ENCODE measurements around the gene ZC3H11A. TPM values are rescaled to one million over a fixed set of nuclear protein-coding genes. Genes with fewer than 3 reads are reported as not detected.
A peak's percentile ranks its signal among the peaks of the same experiment; 100 is the strongest.

The ZC3H11A gene
- total and polyA plus RNA-seq, 2 experiments from 2014 or later = 28.2 to 97.3 TPM

- peaks cover 58% of the 10 kb centered on the region for H3K36me3 Mint-ChIP-seq (ENCODE audit: low read depth)
- no peaks in the 10 kb centered on the region for H3K4me1 ChIP-seq (ENCODE audit: insufficient read depth)
- H3K9me3 Mint-ChIP-seq = no peaks in the 10 kb centered on the region
- H3K4me1 Mint-ChIP-seq = no peaks in the 10 kb centered on the region
- ATAC-seq = no peak
- H3F3A ChIP-seq (replicated peaks; ENCODE audit: low read depth) = no peaks in the 10 kb centered on the region
- H3K4me3 Mint-ChIP-seq = no peak overlapping the region
- H3K4me2 ChIP-seq = no peak overlapping the region
- H3K36me3 ChIP-seq (ENCODE audit: insufficient read depth) = peaks cover 26% of the 10 kb centered on the region
- H3K4me3 ChIP-seq = no peak overlapping the region
- peaks cover 23% of the 10 kb centered on the region for H4K20me1 ChIP-seq (replicated peaks; ENCODE audit: insufficient read depth)
- H3K79me2 ChIP-seq (replicated peaks; ENCODE audit: insufficient read depth) = peaks cover 81% of the 10 kb centered on the region
- no peak for TF ChIP-seq POLR2AphosphoS5 (IDR thresholded peaks at IDR 0.05; ENCODE audit: low read depth)
- no peak for TF ChIP-seq CREB1 (CRISPR knock-in tag; IDR thresholded peaks at IDR 0.05; ENCODE audit: low read depth)
- no peak for TF ChIP-seq ZNF331 (CRISPR knock-in tag; IDR thresholded peaks at IDR 0.05; ENCODE audit: low read depth)
- TF ChIP-seq REST (IDR thresholded peaks at IDR 0.05; ENCODE audit: unreplicated experiment) = no peak
- no peak for TF ChIP-seq NANOG (IDR thresholded peaks at IDR 0.05; ENCODE audit: borderline replicate concordance)
- TF ChIP-seq JUNB (IDR thresholded peaks at IDR 0.05; ENCODE audit: unreplicated experiment) = no peak
- TF ChIP-seq STAT1 (IDR thresholded peaks at IDR 0.05; ENCODE audit: unreplicated experiment) = no peak
- no peak for TF ChIP-seq EZH2phosphoT487 (IDR thresholded peaks at IDR 0.05; ENCODE audit: unreplicated experiment)
- H3K27ac Mint-ChIP-seq = no peak overlapping the region
- no peak overlapping the region for H2AFZ ChIP-seq
- H3K27me3 ChIP-seq (ENCODE audit: insufficient read depth) = no peaks in the 10 kb centered on the region
- H3K27me3 Mint-ChIP-seq (ENCODE audit: insufficient read depth, low read depth, poor library complexity) = peaks cover 1% of the 10 kb centered on the region
- H3K9me2 ChIP-seq (ENCODE audit: insufficient read depth) = no peaks in the 10 kb centered on the region
- DNase-seq (ENCODE audit: low spot score) = no peak
- no peak overlapping the region for H3K27ac ChIP-seq (ENCODE audit: low read depth)
These were observed 18.3 kb downstream of the ZC3H11A start for GRCh38 chr1:203813581-203814341.

- Histone ChIP-seq H3K79me2 (replicated peaks; ENCODE audit: insufficient read depth) (peaks cover 64% of the 10 kb centered on the region), H3K4me3 (no peak overlapping the region), H3K4me1 (ENCODE audit: insufficient read depth) (no peaks in the 10 kb centered on the region), H3F3A (replicated peaks; ENCODE audit: low read depth) (no peaks in the 10 kb centered on the region), H3K27me3 (ENCODE audit: insufficient read depth) (no peaks in the 10 kb centered on the region), H3K36me3 (ENCODE audit: insufficient read depth) (peaks cover 43% of the 10 kb centered on the region), H3K4me2 (no peak overlapping the region), H3K27ac (ENCODE audit: low read depth) (peak overlapping the region; percentile 29; the same call in 1 of the 2 replicates), H2AFZ (no peak overlapping the region), H3K9me2 (ENCODE audit: insufficient read depth) (no peaks in the 10 kb centered on the region), H4K20me1 (replicated peaks; ENCODE audit: insufficient read depth) (peaks cover 29% of the 10 kb centered on the region)
- no peak overlapping the region for H3K4me3 Mint-ChIP-seq
- no peak for DNase-seq (ENCODE audit: low spot score)
- peak overlapping the region; percentile 58; the same call in 1 of the 2 replicates for H3K27ac Mint-ChIP-seq
- no peak for ATAC-seq
- H3K4me1 Mint-ChIP-seq = no peaks in the 10 kb centered on the region
- H3K36me3 Mint-ChIP-seq (ENCODE audit: low read depth) = peaks cover 80% of the 10 kb centered on the region
- H3K27me3 Mint-ChIP-seq (ENCODE audit: insufficient read depth, low read depth, poor library complexity) = peaks cover 4% of the 10 kb centered on the region
- H3K9me3 Mint-ChIP-seq = no peaks in the 10 kb centered on the region
- no peak for TF ChIP-seq CTCF (conservative IDR thresholded peaks at IDR 0.05; ENCODE audit: low read depth in 2 of 2)
- TF ChIP-seq ZNF331 (CRISPR knock-in tag; IDR thresholded peaks at IDR 0.05; ENCODE audit: low read depth) = no peak
- TF ChIP-seq REST (IDR thresholded peaks at IDR 0.05; ENCODE audit: unreplicated experiment) = no peak
- no peak for TF ChIP-seq EZH2 (IDR thresholded peaks at IDR 0.05; ENCODE audit: low read depth, unreplicated experiment)
- no peak for TF ChIP-seq JUNB (IDR thresholded peaks at IDR 0.05; ENCODE audit: unreplicated experiment)
- no peak for TF ChIP-seq ZNF114 (CRISPR knock-in tag; IDR thresholded peaks at IDR 0.05)
- TF ChIP-seq ETS1 (IDR thresholded peaks at IDR 0.05) = no peak
- no peak for TF ChIP-seq CREB1 (CRISPR knock-in tag; IDR thresholded peaks at IDR 0.05; ENCODE audit: low read depth)
These were observed 23.0 kb downstream of the ZC3H11A start for GRCh38 chr1:203818399-203818798.
